GM19455 (cell line): ENCODE measurements around the gene SLX4IP.

Source experiments
- ATAC-seq: cut with Tn5 transposase; IDR thresholded peaks from one replicate; pipeline ENCODE4 v1.9.1; 2021; ENCODE audit not compliant: unreplicated experiment

The SLX4IP gene

DNA sequence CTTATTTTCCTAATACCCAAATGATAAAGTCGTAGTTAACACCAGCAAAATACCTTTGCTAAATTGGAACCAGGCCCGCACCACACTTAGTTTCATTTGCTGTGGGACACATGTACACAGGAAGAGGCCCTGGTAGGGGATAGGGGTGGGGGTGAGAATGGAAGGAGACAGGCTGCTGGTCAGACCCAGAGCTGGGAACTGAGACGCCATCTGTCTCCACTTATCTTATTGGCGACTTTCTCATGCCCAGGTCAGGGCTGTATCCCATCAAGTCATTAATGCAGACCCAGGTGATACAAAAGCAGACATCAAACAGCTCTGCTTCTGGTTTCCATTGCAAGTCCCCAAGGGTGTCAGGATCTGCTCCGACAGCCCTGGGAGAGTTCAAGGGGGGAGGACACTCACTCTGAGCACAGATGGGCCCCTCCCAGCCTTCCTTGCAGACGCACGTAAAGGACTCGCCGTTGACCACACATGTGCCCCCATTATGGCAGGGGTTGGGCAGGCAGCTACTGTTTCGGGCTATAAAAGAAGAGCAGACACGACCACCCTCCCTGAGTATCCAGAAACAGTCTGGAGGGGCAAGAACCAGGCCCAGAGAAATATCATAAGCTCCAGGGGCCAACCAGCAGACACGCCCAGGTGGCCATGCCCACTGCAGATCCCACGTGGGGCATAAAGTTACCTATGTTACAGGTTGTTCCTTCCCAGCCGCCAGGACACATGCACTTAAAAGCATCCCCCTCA is 209.5 kb downstream of the SLX4IP start:
- ATAC-seq: no peak

GRCh38 chr20:10645205-10645570 is 210.1 kb downstream of the SLX4IP start:
- ATAC-seq: no peak

DNA sequence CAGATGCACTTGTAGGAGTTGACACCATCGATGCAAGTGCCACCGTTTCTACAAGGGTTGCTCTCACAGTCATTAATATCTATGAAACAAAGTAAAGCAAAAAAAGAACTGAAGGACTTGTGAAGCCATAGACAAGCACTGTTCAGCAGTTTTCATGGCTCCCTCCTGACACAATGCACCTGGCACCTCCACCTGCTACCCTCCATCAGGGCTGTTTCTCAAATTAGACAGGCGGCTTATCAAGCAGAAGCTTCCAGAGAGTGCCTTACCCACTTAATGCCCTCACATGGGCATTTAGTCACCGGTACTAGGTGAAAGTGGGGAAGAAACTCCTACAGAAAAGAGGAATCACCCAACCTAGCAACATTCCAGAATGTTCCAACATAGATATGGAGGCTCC is 210.9 kb downstream of the SLX4IP start:
- no peak for ATAC-seq

GRCh38 chr20:10646886-10647420 is 211.8 kb downstream of the SLX4IP start:
- no peak for ATAC-seq

DNA sequence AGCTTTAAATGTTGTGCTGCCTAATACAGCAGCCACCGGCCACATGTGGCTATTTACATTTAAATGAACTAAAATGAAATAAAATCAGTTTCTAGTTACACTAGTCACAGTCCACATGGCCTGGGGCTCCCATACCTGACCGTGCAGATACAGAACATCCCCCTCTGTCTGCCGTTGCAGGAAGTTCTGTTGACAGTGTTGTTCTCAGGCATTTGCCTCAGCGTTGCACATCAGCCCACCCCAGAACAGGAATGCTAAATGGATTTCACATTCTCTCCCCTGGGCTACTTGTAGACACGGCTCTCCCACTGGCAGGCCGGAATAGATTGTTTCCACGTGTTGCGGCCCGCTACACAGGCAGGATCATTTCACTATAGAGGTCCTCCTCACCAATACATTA is 212.4 kb downstream of the SLX4IP start:
- no peak for ATAC-seq

DNA sequence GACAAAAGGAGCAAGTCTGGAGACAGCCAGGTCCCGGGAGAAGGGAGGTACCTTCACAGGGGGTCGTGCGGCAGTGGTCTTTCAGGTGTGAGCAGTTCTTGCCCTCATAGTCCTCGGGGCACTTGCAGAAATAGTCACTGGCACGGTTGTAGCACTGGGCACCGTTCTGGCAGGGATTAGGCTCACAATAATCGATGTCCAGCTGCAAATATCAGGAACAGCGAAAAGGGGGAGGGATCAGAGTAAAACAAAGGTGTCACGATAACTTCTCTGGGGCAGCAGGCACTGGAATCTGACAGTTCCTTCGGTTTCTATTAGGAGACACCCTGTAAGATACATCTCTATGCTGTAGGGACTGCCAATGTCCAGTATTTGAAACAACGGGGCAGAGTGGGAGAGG is 212.8 kb downstream of the SLX4IP start:
- no peak for ATAC-seq

- ATAC-seq: no peak
Measured at GRCh38 chr20:10648651-10649050, 213.5 kb downstream of the SLX4IP start.

DNA sequence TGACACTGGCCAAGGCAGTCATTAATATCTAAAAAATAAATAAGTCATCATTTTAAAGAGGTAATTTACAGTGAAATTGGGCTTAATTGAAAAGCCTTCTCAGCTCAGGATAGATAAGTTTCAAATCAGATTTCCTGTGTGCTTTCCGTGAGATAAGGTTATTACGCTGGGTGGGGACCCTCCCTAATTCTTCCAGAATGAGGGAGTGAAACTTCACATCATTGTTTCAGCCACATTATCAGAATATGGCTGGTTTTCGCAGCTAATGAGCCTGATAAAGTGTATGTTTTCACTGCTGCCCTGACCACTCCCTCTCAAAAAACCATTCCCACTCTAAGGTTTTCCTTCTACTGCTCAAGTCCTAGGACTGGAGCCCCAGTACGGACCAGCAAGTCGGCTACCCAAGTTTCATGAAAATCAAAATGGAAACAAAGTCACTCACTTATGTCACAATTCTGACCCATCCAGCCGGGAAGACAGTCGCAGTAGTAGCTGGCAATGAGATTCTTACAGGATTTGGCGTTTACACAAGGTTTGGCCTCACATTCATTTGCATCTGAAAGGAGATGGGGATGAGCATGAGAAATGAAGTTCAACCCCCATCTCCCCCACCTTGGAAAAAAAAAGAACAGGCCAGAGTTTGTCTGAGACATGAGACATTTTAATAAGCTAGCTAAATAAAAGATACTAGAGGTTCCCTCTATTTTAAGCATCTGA is 214.1 kb downstream of the SLX4IP start:
- no peak for ATAC-seq

- no peak for ATAC-seq
Measured at GRCh38 chr20:10649797-10650160, 214.7 kb downstream of the SLX4IP start.

- no peak for ATAC-seq
Measured at GRCh38 chr20:10651227-10651990, 216.3 kb downstream of the SLX4IP start.

GRCh38 chr20:10652185-10652584 is 217.1 kb downstream of the SLX4IP start:
- no peak for ATAC-seq

GRCh38 chr20:10652660-10653261 is 217.7 kb downstream of the SLX4IP start:
- no peak for ATAC-seq

- no peak for ATAC-seq
Measured at GRCh38 chr20:10653599-10654249, 218.6 kb downstream of the SLX4IP start.

GRCh38 chr20:10654250-10654610 is 219.1 kb downstream of the SLX4IP start:
- ATAC-seq: no peak

- peak; percentile 54 for ATAC-seq
Measured at GRCh38 chr20:10654630-10655029, 219.5 kb downstream of the SLX4IP start.

- no peak for ATAC-seq
Measured at GRCh38 chr20:10655720-10656669, 220.9 kb downstream of the SLX4IP start.

DNA sequence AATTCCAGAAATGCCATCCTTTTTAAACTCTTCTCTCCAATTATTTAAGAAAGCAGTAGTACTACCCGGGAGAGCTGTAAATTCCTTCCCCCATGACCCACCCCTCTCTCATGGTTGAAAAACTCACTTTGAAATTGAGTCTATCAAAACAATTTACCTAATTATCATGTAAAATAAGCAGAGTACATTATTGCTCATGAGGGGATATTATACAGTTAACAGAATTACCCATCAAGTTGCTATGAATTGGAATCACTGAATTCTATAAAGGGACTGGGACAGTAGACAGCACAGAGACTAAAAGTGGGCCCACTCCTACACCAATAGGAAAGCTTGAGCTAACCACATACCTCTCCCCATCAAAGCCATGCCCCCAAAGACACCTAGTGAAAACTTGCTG is 222.3 kb downstream of the SLX4IP start:
- ATAC-seq: no peak

GRCh38 chr20:10658051-10658823 is 223.1 kb downstream of the SLX4IP start:
- no peak for ATAC-seq
